GM03348 (cell line): ENCODE results near the gene SCT.

Experiments used
- DNase-seq: peaks from one replicate; pipeline ENCODE4 v3.0.0; 2012; ENCODE audit warnings: low spot score

Gene SCT

GRCh38 chr11:609341-609811 is 17.6 kb downstream of the SCT start:
- no peak for DNase-seq

GRCh38 chr11:608791-609251 is 18.2 kb downstream of the SCT start:
- DNase-seq, result no peak

- DNase-seq, result no peak
Measured at GRCh38 chr11:607971-608659, 18.9 kb downstream of the SCT start.

GRCh38 chr11:607020-607780 is 19.8 kb downstream of the SCT start:
- no peak for DNase-seq

- no peak for DNase-seq
Measured at GRCh38 chr11:606245-606644, 20.7 kb downstream of the SCT start.

GRCh38 chr11:605286-606129 is 21.5 kb downstream of the SCT start:
- DNase-seq, result no peak

GRCh38 chr11:603154-603553 is 23.8 kb downstream of the SCT start:
- no peak for DNase-seq

GRCh38 chr11:601573-602245 is 25.3 kb downstream of the SCT start:
- DNase-seq, result no peak

GRCh38 chr11:598005-598680 is 28.8 kb downstream of the SCT start:
- no peak for DNase-seq

GRCh38 chr11:597166-597725 is 29.7 kb downstream of the SCT start:
- DNase-seq, result no peak

- DNase-seq, result no peak
Measured at GRCh38 chr11:596374-596773, 30.6 kb downstream of the SCT start.

- DNase-seq, result no peak
Measured at GRCh38 chr11:595400-595799, 31.6 kb downstream of the SCT start.

GRCh38 chr11:593347-593746 is 33.6 kb downstream of the SCT start:
- no peak for DNase-seq

- DNase-seq, result no peak
Measured at GRCh38 chr11:592918-593317, 34.1 kb downstream of the SCT start.

- no peak for DNase-seq
Measured at GRCh38 chr11:592501-592900, 34.5 kb downstream of the SCT start.

- DNase-seq, result no peak
Measured at GRCh38 chr11:590997-591396, 36.0 kb downstream of the SCT start.

- DNase-seq, result no peak
Measured at GRCh38 chr11:589798-590197, 37.2 kb downstream of the SCT start.

- peak; percentile 62 for DNase-seq
Measured at GRCh38 chr11:587978-588380, 39.0 kb downstream of the SCT start.

- DNase-seq, result no peak
Measured at GRCh38 chr11:587546-587945, 39.4 kb downstream of the SCT start.

GRCh38 chr11:586376-587316 is 40.3 kb downstream of the SCT start:
- no peak for DNase-seq
